Hepatocyte (in vitro differentiated cells): ENCODE measurements around the gene G3BP1. TPM values are rescaled to one million over a fixed set of nuclear protein-coding genes. Genes with fewer than 3 reads are reported as not detected.

Experiments used
- DNase-seq: peaks from one replicate; pipeline ENCODE4 v3.0.0-alpha.2; 2016; ENCODE audit warnings: low spot score
- H2AFZ ChIP-seq: fragments of 200-600 bp; sonication (generic); 2 replicates; pipeline ENCODE4 v1.6.0; 2016; ENCODE audit warnings: antibody characterized with exemption, mild to moderate bottlenecking
- H3K27ac ChIP-seq: fragments of 200-600 bp; sonication (generic); 2 replicates; pipeline ENCODE4 v1.5.1; 2016; ENCODE audit warnings: mild to moderate bottlenecking
- H3K27me3 ChIP-seq: fragments of 200-600 bp; sonication (generic); 2 replicates; pipeline ENCODE4 v1.6.1; 2016
- H3K36me3 ChIP-seq: fragments of 200-600 bp; sonication (generic); replicated peaks from 2 replicates; pipeline ENCODE4 v1.5.1; 2016; ENCODE audit warnings: low read depth; ENCODE audit not compliant: insufficient read depth
- H3K4me1 ChIP-seq: fragments of 200-600 bp; sonication (generic); 2 replicates; pipeline ENCODE4 v1.5.1; 2016; ENCODE audit warnings: mild to moderate bottlenecking, moderate library complexity; ENCODE audit not compliant: insufficient read depth
- H3K4me2 ChIP-seq: fragments of 200-600 bp; sonication (generic); 2 replicates; pipeline ENCODE4 v1.6.0; 2016
- H3K4me3 ChIP-seq: fragments of 200-600 bp; sonication (generic); 2 replicates; pipeline ENCODE4 v1.5.1; 2016; ENCODE audit warnings: mild to moderate bottlenecking
- H3K79me2 ChIP-seq: fragments of 200-600 bp; sonication (generic); 2 replicates; pipeline ENCODE4 v1.6.0; 2017; ENCODE audit warnings: mild to moderate bottlenecking
- H3K9me2 ChIP-seq: fragments of 200-600 bp; sonication (generic); replicated peaks from 2 replicates; pipeline ENCODE4 v1.6.0; 2017; ENCODE audit warnings: mild to moderate bottlenecking; ENCODE audit not compliant: insufficient read depth
- H3K9me3 ChIP-seq: fragments of 200-600 bp; sonication (generic); 2 replicates; pipeline ENCODE4 v1.5.1; 2016; ENCODE audit warnings: low read depth, mild to moderate bottlenecking
- H4K20me1 ChIP-seq: fragments of 200-600 bp; sonication (generic); 2 replicates; pipeline ENCODE4 v1.6.0; 2016; ENCODE audit warnings: mild to moderate bottlenecking; ENCODE audit not compliant: insufficient read depth, poor library complexity, severe bottlenecking
- CTCF ChIP-seq: fragments of 200-600 bp; sonication (generic); IDR thresholded peaks from 2 replicates; pipeline ENCODE4 v1.5.1; 2016; ENCODE audit warnings: antibody characterized with exemption, mild to moderate bottlenecking; ENCODE audit not compliant: poor library complexity
- EZH2 ChIP-seq: fragments of 200-600 bp; sonication (generic); IDR thresholded peaks from 2 replicates; pipeline ENCODE4 v1.6.1; 2016; ENCODE audit warnings: antibody characterized with exemption, mild to moderate bottlenecking, borderline replicate concordance
- EZH2phosphoT487 ChIP-seq: fragments of 200-600 bp; sonication (generic); IDR thresholded peaks from one replicate; pipeline ENCODE4 v1.6.1; 2018; ENCODE audit warnings: antibody characterized with exemption, mild to moderate bottlenecking, low read depth, moderate library complexity; ENCODE audit not compliant: unreplicated experiment, severe bottlenecking
- WGBS: methylation state at CpG from one replicate; pipeline ENCODE4 v1.1.6; 2016; ENCODE audit warnings: low lambda C conversion rate; ENCODE audit errors: missing lambda C conversion rate; 5-methylcytosine and 5-hydroxymethylcytosine counted together
- polyA plus RNA-seq: library from polyadenylated mRNA; unstranded; fragments of >200 nt; fragmentation: Nextera tagmentation; extraction: Ambion mirVana; gene quantifications from 2 replicates; pipeline ENCODE4 v1.2.1, GENCODE V29; 2016
- total RNA-seq: library from RNA; depleted of rRNA; stranded (reverse); fragments of >200 nt; gene quantifications from 2 replicates; pipeline ENCODE4 v1.2.3, GENCODE V29; 2014

Gene G3BP1
- total and polyA plus RNA-seq, 2 experiments from 2014 or later, result 123 to 151 TPM

DNA sequence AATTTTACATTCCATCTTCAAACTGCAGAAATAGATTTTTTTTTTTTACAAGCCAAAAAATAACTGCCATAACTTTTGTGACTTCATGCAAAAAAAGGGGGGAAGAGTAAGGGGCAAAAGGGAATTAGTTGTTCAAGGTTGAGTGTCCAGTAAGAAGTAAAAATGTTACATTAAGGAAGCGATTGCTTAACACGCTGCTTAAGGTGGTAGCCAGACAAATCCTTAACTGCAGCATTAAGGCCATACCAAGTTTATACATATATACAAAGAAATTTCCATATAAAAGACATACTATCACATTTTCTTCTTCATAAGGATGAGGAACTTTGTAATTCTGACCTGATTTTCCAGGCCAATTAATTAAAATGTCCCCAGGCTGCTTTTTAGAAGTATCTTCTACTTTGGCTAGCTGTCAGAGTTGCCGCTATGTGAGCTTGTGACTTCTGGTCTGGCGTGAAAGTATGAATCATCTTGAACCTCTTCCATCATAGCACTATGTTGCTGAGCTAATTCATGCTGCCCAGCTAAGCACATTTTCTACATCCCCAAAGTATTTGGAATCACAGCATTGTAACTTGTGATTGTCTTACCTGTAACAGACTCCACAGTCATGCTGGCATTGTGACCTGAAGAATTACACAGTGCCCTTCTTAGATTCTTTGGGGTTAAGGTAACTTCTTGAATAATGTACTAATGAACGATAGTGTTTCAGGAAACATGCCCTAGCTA, 40.0 kb downstream of the G3BP1 start:
- H3K4me2 ChIP-seq, result no peak overlapping the region
- TF ChIP-seq EZH2phosphoT487 (no peak), CTCF (no peak), EZH2 (no peak)
- H3K36me3 ChIP-seq, result no peaks in the 10 kb centered on the region
- H3K4me3 ChIP-seq, result no peak overlapping the region
- no peaks in the 10 kb centered on the region for H3K4me1 ChIP-seq
- H2AFZ ChIP-seq, result no peak overlapping the region
- peaks cover 11% of the 10 kb centered on the region for H3K79me2 ChIP-seq
- WGBS, result 98% methylated on average over 5 of the region's 5 CpGs
- H3K9me2 ChIP-seq, result no peaks in the 10 kb centered on the region
- no peaks in the 10 kb centered on the region for H4K20me1 ChIP-seq
- no peak overlapping the region for H3K27ac ChIP-seq
- no peaks in the 10 kb centered on the region for H3K27me3 ChIP-seq
- no peaks in the 10 kb centered on the region for H3K9me3 ChIP-seq
- no peak for DNase-seq

DNA sequence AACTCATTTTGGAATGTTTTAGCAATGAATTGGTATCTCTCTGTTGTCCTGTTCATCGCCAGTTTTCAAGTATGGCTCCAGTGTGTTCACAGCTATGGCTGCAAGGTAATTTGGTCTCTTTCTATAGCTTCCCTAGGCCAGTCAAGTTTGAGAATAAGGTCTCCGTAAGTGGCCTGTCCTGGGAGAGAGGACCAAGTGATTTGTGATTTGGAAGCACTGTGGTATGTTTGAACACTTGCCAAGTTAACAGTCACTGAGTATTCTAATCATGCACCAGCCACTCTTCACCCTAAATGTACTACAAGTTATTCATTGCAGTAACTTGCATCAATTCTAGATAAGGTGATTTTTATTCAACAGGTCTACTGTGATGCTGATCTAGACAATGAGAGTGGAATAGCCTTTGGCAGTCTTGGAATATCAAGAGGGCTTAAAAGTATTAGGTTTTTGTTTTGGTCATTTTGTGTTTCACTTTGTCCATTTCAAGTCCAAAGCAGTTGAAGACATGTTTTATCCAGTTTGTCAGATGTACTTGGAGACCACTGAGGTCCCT, 41.1 kb downstream of the G3BP1 start:
- Histone ChIP-seq H3K4me1 (no peaks in the 10 kb centered on the region), H3K79me2 (peaks cover 7% of the 10 kb centered on the region), H3K36me3 (no peaks in the 10 kb centered on the region), H3K27me3 (no peaks in the 10 kb centered on the region), H3K9me2 (no peaks in the 10 kb centered on the region), H3K4me3 (no peak overlapping the region), H4K20me1 (no peaks in the 10 kb centered on the region), H2AFZ (no peak overlapping the region), H3K4me2 (no peak overlapping the region), H3K27ac (no peak overlapping the region), H3K9me3 (no peaks in the 10 kb centered on the region)
- no peak for TF ChIP-seq CTCF
- TF ChIP-seq EZH2, result no peak
- TF ChIP-seq EZH2phosphoT487, result no peak
- 96% methylated on average over 2 of the region's 2 CpGs for WGBS
- DNase-seq, result no peak

GRCh38 chr5:151815051-151815450, 43.3 kb downstream of the G3BP1 start:
- TF ChIP-seq EZH2phosphoT487 (no peak), CTCF (no peak)
- Histone ChIP-seq H3K27me3 (no peaks in the 10 kb centered on the region), H4K20me1 (no peaks in the 10 kb centered on the region), H3K27ac (no peak overlapping the region), H3K36me3 (no peaks in the 10 kb centered on the region), H3K4me1 (peaks cover 5% of the 10 kb centered on the region), H3K79me2 (no peaks in the 10 kb centered on the region), H3K9me3 (no peaks in the 10 kb centered on the region), H2AFZ (no peak overlapping the region), H3K4me3 (no peak overlapping the region), H3K9me2 (no peaks in the 10 kb centered on the region), H3K4me2 (no peak overlapping the region)
- no peak for DNase-seq
- WGBS, result 96% methylated on average over 1 of the region's 1 CpG
